ENCODE data around the gene CIC. TPM values are rescaled to one million over a fixed set of nuclear protein-coding genes. Genes with fewer than 3 reads are reported as not detected.

The CIC gene
- total RNA-seq, 4 donors from 2014 or later: 57.8 to 90.0 (median 59.0) TPM

- WGBS, 2 donors: 0 to 1% methylated on average over 1 to 29 of the region's 76 CpGs
- intact Hi-C loops (cut with DNase I; ENCODE audit: low total_unique reads): no loop called here
- peak; percentile 63 to 95 for DNase-seq (ENCODE audit: low spot score in 2 of 2)
- H3K4me3 ChIP-seq (ENCODE audit: low read depth, poor library complexity, severe bottlenecking): no peak overlapping the region
- no peak for TF ChIP-seq CTCF (IDR thresholded peaks at IDR 0.05)
- no peak for TF ChIP-seq POLR2A (IDR thresholded peaks at IDR 0.05)
Measured at GRCh38 chr19:42284066-42284501, 15.0 kb downstream of the CIC start.

- 5% methylated on average over 19 to 21 of the region's 41 CpGs for WGBS, 2 donors
- DNase-seq (ENCODE audit: low spot score in 2 of 2): peak in 1 of 2 donors; percentile 90
Measured at GRCh38 chr19:42284591-42285341, 15.7 kb downstream of the CIC start.

GRCh38 chr19:42285541-42285941 is 16.5 kb downstream of the CIC start:
- 31 to 32% methylated on average over 5 of the region's 5 CpGs for WGBS, 2 donors
- no peak overlapping the region for H3K4me3 ChIP-seq (ENCODE audit: low read depth, poor library complexity, severe bottlenecking)
- TF ChIP-seq POLR2A (IDR thresholded peaks at IDR 0.05) (no peak), CTCF (IDR thresholded peaks at IDR 0.05) (no peak)
- peak in 1 of 2 donors; percentile 83 for DNase-seq (ENCODE audit: low spot score in 2 of 2)
- intact Hi-C loops (cut with DNase I; ENCODE audit: low total_unique reads): no loop called here

More at GRCh38 chr19:42284591-42285341, 15.7 kb downstream of the CIC start:
- peak overlapping the region; percentile 43 for H3K4me3 ChIP-seq (ENCODE audit: low read depth, poor library complexity, severe bottlenecking)
- intact Hi-C loops (cut with DNase I; ENCODE audit: low total_unique reads): no loop called here
- no peak for TF ChIP-seq CTCF (IDR thresholded peaks at IDR 0.05)
- TF ChIP-seq POLR2A (IDR thresholded peaks at IDR 0.05): no peak

- 15 to 19% methylated on average over 6 of the region's 6 CpGs for WGBS, 2 donors
- intact Hi-C loops (cut with DNase I; ENCODE audit: low total_unique reads): no loop called here
- no peak for TF ChIP-seq POLR2A (IDR thresholded peaks at IDR 0.05)
- no peak for TF ChIP-seq CTCF (IDR thresholded peaks at IDR 0.05)
- no peak overlapping the region for H3K4me3 ChIP-seq (ENCODE audit: low read depth, poor library complexity, severe bottlenecking)
- peak in 1 of 2 donors; percentile 87 for DNase-seq (ENCODE audit: low spot score in 2 of 2)
Measured at GRCh38 chr19:42285988-42286348, 16.9 kb downstream of the CIC start.

- DNase-seq (ENCODE audit: low spot score in 2 of 2): peak in 1 of 2 donors; percentile 89
- intact Hi-C loops (cut with DNase I; ENCODE audit: low total_unique reads): no loop called here
- WGBS, 2 donors: 18 to 27% methylated on average over 13 of the region's 13 CpGs
- H3K4me3 ChIP-seq (ENCODE audit: low read depth, poor library complexity, severe bottlenecking): no peak overlapping the region
- TF ChIP-seq CTCF (IDR thresholded peaks at IDR 0.05) (no peak), POLR2A (IDR thresholded peaks at IDR 0.05) (no peak)
Measured at GRCh38 chr19:42286349-42287016, 17.4 kb downstream of the CIC start.

Measured in lower leg skin (tissue), 4 donors.